Chondrocyte (in vitro differentiated cells): ENCODE measurements around the gene COL4A2. TPM values are rescaled to one million over a fixed set of nuclear protein-coding genes. Genes with fewer than 3 reads are reported as not detected.

Experiments used
- DNase-seq: peaks from one replicate; pipeline ENCODE4 v3.0.0; 2021; ENCODE audit warnings: mixed read lengths, low spot score
- H3K27ac Mint-ChIP-seq: one replicate; pipeline ENCODE4 v1.8.0; 2021; ENCODE audit warnings: mild to moderate bottlenecking, moderate library complexity, mixed read lengths; ENCODE audit not compliant: unreplicated experiment
- H3K27me3 Mint-ChIP-seq: 2 replicates; pipeline ENCODE4 v1.8.0; 2021; ENCODE audit warnings: low read depth, mixed read lengths
- H3K36me3 Mint-ChIP-seq: 2 replicates; pipeline ENCODE4 v1.8.0; 2021; ENCODE audit warnings: low read depth, mixed read lengths
- H3K4me1 Mint-ChIP-seq: 2 replicates; pipeline ENCODE4 v1.8.0; 2021; ENCODE audit warnings: low read depth, mild to moderate bottlenecking, mixed read lengths
- H3K4me3 Mint-ChIP-seq: one replicate; pipeline ENCODE4 v1.8.0; 2021; ENCODE audit warnings: mild to moderate bottlenecking, moderate library complexity, mixed read lengths; ENCODE audit not compliant: unreplicated experiment
- H3K9me3 Mint-ChIP-seq: 2 replicates; pipeline ENCODE4 v1.8.0; 2021; ENCODE audit warnings: low read depth, mixed read lengths
- CTCF ChIP-seq: fragments of 200-600 bp; sonication (generic); IDR thresholded peaks from 2 replicates; pipeline ENCODE4 v1.5.0; 2021; ENCODE audit warnings: antibody characterized with exemption, mild to moderate bottlenecking, moderate library complexity
- total RNA-seq: library from RNA; stranded (reverse); gene quantifications from 3 replicates; pipeline ENCODE4 v1.2.1, GENCODE V29; 2021

The COL4A2 gene
- total RNA-seq, 1 donor from 2014 or later = 2,366 TPM

- H3K4me3 Mint-ChIP-seq = no peak overlapping the region
- H3K27me3 Mint-ChIP-seq = no peaks in the 10 kb centered on the region
- DNase-seq = no peak
- peak overlapping the region; percentile 91 for H3K27ac Mint-ChIP-seq
- no peaks in the 10 kb centered on the region for H3K9me3 Mint-ChIP-seq
- no peak for TF ChIP-seq CTCF
- peaks cover 90% of the 10 kb centered on the region for H3K4me1 Mint-ChIP-seq
- H3K36me3 Mint-ChIP-seq = peaks cover 16% of the 10 kb centered on the region
Observed at GRCh38 chr13:110264685-110265275, 42.3 kb upstream of the COL4A2 start.

- Mint-ChIP-seq H3K27ac (peak overlapping the region; percentile 60), H3K9me3 (no peaks in the 10 kb centered on the region), H3K4me3 (no peak overlapping the region), H3K27me3 (no peaks in the 10 kb centered on the region), H3K4me1 (peaks cover 90% of the 10 kb centered on the region), H3K36me3 (peaks cover 13% of the 10 kb centered on the region)
- no peak for DNase-seq
- no peak for TF ChIP-seq CTCF
Observed at GRCh38 chr13:110265341-110265681, 41.8 kb upstream of the COL4A2 start.

GRCh38 chr13:110265682-110266430 is 41.2 kb upstream of the COL4A2 start:
- Mint-ChIP-seq H3K27me3 (no peaks in the 10 kb centered on the region), H3K4me1 (peaks cover 91% of the 10 kb centered on the region), H3K9me3 (no peaks in the 10 kb centered on the region), H3K4me3 (no peak overlapping the region), H3K36me3 (peaks cover 13% of the 10 kb centered on the region), H3K27ac (peak overlapping the region; percentile 59)
- no peak for DNase-seq
- TF ChIP-seq CTCF = no peak

GRCh38 chr13:110266431-110266809 is 40.7 kb upstream of the COL4A2 start:
- Mint-ChIP-seq H3K27ac (peak overlapping the region; percentile 59), H3K36me3 (peaks cover 15% of the 10 kb centered on the region), H3K4me1 (peaks cover 91% of the 10 kb centered on the region), H3K9me3 (no peaks in the 10 kb centered on the region), H3K4me3 (no peak overlapping the region), H3K27me3 (no peaks in the 10 kb centered on the region)
- DNase-seq = no peak
- no peak for TF ChIP-seq CTCF

GRCh38 chr13:110266983-110267382 is 40.1 kb upstream of the COL4A2 start:
- H3K27ac Mint-ChIP-seq = peak overlapping the region; percentile 71
- H3K36me3 Mint-ChIP-seq = peaks cover 15% of the 10 kb centered on the region
- H3K27me3 Mint-ChIP-seq = no peaks in the 10 kb centered on the region
- no peak for TF ChIP-seq CTCF
- no peak for DNase-seq
- no peaks in the 10 kb centered on the region for H3K9me3 Mint-ChIP-seq
- H3K4me3 Mint-ChIP-seq = no peak overlapping the region
- peaks cover 91% of the 10 kb centered on the region for H3K4me1 Mint-ChIP-seq
